SK-N-SH (cell line): Measurements from ENCODE around the gene PBX3. TPM values are rescaled to one million over a fixed set of nuclear protein-coding genes. Genes with fewer than 3 reads are reported as not detected.

Source experiments
- CTCF ChIA-PET: fragments of 300-600, 350-600 bp; formaldehyde crosslinking; extraction: SDS; loops from one replicate; lab custom pipeline; 2021; lab: Yijun Ruan, JAX
- POLR2A ChIA-PET: fragments of 350-600 bp; sonication (Branson Sonifier 250); formaldehyde crosslinking; extraction: SDS; loops from one replicate; lab custom pipeline; 2020; ENCODE audit warnings: antibody characterized with exemption, inconsistent platforms; lab: Yijun Ruan, JAX
- DNase-seq: peaks from one replicate; pipeline ENCODE4 v3.0.0; 2012
- H2AFZ ChIP-seq: fragments of 200-600 bp; sonication (generic); 2 replicates; pipeline ENCODE4 v1.8.1; 2016; ENCODE audit warnings: antibody characterized with exemption, mild to moderate bottlenecking, low read depth
- H3F3A ChIP-seq: fragments of 200-600 bp; sonication (generic); replicated peaks from 2 replicates; pipeline ENCODE3; 2016; ENCODE audit warnings: antibody characterized with exemption, mild to moderate bottlenecking; ENCODE audit not compliant: insufficient read depth
- H3K27ac ChIP-seq, 2 experiments: fragments of 200-500 bp in 1 of 2; fragments of 200-600 bp in 1 of 2; sonication (Bioruptor generic) in 1 of 2; sonication (generic), shearing (Covaris generic) in 1 of 2; 2 replicates each; pipeline versions ENCODE4 v1.5.1 to v1.6.1; 2014 to 2016; ENCODE audit warnings: low read depth in 2 of 2, inconsistent platforms in 1 of 2, low read length in 1 of 2, mild to moderate bottlenecking in 1 of 2, mixed read lengths in 1 of 2
- H3K27me3 ChIP-seq: fragments of 200-600 bp; sonication (generic), shearing (Covaris generic); 2 replicates; pipeline ENCODE4 v1.6.1; 2016; ENCODE audit warnings: mixed run types; ENCODE audit not compliant: insufficient read depth
- H3K36me3 ChIP-seq, 2 experiments: fragments of 200-500 bp in 1 of 2; fragments of 200-600 bp in 1 of 2; sonication (Bioruptor generic) in 1 of 2; sonication (generic) in 1 of 2; replicated peaks in 1 of 2; 2 replicates each; pipeline versions ENCODE3 to v1.5.1; 2014 to 2016; ENCODE audit warnings: low read length in 1 of 2, mild to moderate bottlenecking in 1 of 2; ENCODE audit not compliant: insufficient read depth in 2 of 2, control insufficient read depth in 1 of 2
- H3K4me1 ChIP-seq, 2 experiments: fragments of 200-500 bp in 1 of 2; fragments of 200-600 bp in 1 of 2; sonication (Bioruptor generic) in 1 of 2; sonication (generic), shearing (Covaris generic) in 1 of 2; 2 replicates each; pipeline versions ENCODE4 v1.5.1 to v1.6.1; 2014 to 2016; ENCODE audit warnings: low read depth in 1 of 2, low read length in 1 of 2, mixed run types in 1 of 2; ENCODE audit not compliant: insufficient read depth in 2 of 2, control insufficient read depth in 1 of 2
- H3K4me2 ChIP-seq: fragments of 200-600 bp; sonication (generic), shearing (Covaris generic); 2 replicates; pipeline ENCODE4 v1.6.1; 2017; ENCODE audit warnings: mixed run types
- H3K4me3 ChIP-seq, 2 experiments: fragments of 200-500 bp in 1 of 2; fragments of 200-600 bp in 1 of 2; sonication (Bioruptor generic) in 1 of 2; sonication (generic), shearing (Covaris generic) in 1 of 2; 2 replicates each; pipeline versions ENCODE4 v1.5.1 to v1.8.1; 2014 to 2016; ENCODE audit warnings: low read depth in 2 of 2, inconsistent platforms in 1 of 2, low read length in 1 of 2, mild to moderate bottlenecking in 1 of 2, mixed read lengths in 1 of 2, moderate library complexity in 1 of 2
- H3K79me2 ChIP-seq: fragments of 200-600 bp; sonication (generic); 2 replicates; pipeline ENCODE4 v1.8.1; 2017; ENCODE audit warnings: mild to moderate bottlenecking; ENCODE audit not compliant: insufficient read depth
- H3K9ac ChIP-seq: fragments of 200-600 bp; sonication (generic); 2 replicates; pipeline ENCODE4 v1.6.1; 2017; ENCODE audit warnings: mixed run types
- H3K9me2 ChIP-seq: fragments of 200-600 bp; sonication (generic); 2 replicates; pipeline ENCODE4 v1.6.1; 2017; ENCODE audit warnings: mixed run types
- H3K9me3 ChIP-seq: fragments of 200-600 bp; sonication (generic); 2 replicates; pipeline ENCODE4 v1.6.1; 2017; ENCODE audit warnings: mixed run types, mild to moderate bottlenecking, moderate library complexity
- H4K20me1 ChIP-seq: fragments of 200-600 bp; sonication (generic); 2 replicates; pipeline ENCODE4 v1.6.1; 2017; ENCODE audit warnings: mild to moderate bottlenecking, mixed run types; ENCODE audit not compliant: insufficient read depth
- EZH2phosphoT487 ChIP-seq: fragments of 200-600 bp; sonication (generic); IDR thresholded peaks from 2 replicates; pipeline ENCODE4 v1.6.1; 2017; ENCODE audit warnings: low read depth, mixed run types, mild to moderate bottlenecking, antibody characterized with exemption, moderate library complexity, borderline replicate concordance
- FOSL2 ChIP-seq: IDR thresholded peaks from 2 replicates; pipeline ENCODE4 v1.4.0; 2012; ENCODE audit warnings: low read depth, mild to moderate bottlenecking, moderate library complexity, borderline replicate concordance
- FOXM1 ChIP-seq: IDR thresholded peaks from 2 replicates; pipeline ENCODE4 v1.4.0; 2012; ENCODE audit warnings: low read depth, mild to moderate bottlenecking
- GABPA ChIP-seq: IDR thresholded peaks from 2 replicates; pipeline ENCODE4 v1.4.0; 2012; ENCODE audit warnings: low read depth, mild to moderate bottlenecking
- JUND ChIP-seq: IDR thresholded peaks from 2 replicates; pipeline ENCODE4 v1.4.0; 2012
- NFIC ChIP-seq: IDR thresholded peaks from 2 replicates; pipeline ENCODE4 v1.4.0; 2012; ENCODE audit warnings: borderline replicate concordance
- NRF1 ChIP-seq: IDR thresholded peaks from 2 replicates; pipeline ENCODE4 v1.6.1; 2012; ENCODE audit warnings: low read depth, mild to moderate bottlenecking, low read length
- RAD21 ChIP-seq: IDR thresholded peaks from 2 replicates; pipeline ENCODE4 v1.6.1; 2012; ENCODE audit warnings: mild to moderate bottlenecking, low read length
- RCOR1 ChIP-seq: fragments of 150-350 bp; IDR thresholded peaks from 2 replicates; pipeline ENCODE4 v1.6.1; 2017; ENCODE audit warnings: antibody characterized with exemption, low read length
- RXRA ChIP-seq: IDR thresholded peaks from 2 replicates; pipeline ENCODE4 v1.4.0; 2012; ENCODE audit warnings: low read depth, mild to moderate bottlenecking, borderline replicate concordance
- SIN3A ChIP-seq: IDR thresholded peaks from 2 replicates; pipeline ENCODE4 v1.6.1; 2012; ENCODE audit warnings: low read depth, mild to moderate bottlenecking, low read length, moderate library complexity, borderline replicate concordance
- WGBS: methylation state at CpG from one replicate; pipeline ENCODE4 v1.1.6; 2017; ENCODE audit warnings: low lambda C conversion rate; 5-methylcytosine and 5-hydroxymethylcytosine counted together
- polyA plus RNA-seq, 3 experiments: library from polyadenylated mRNA; depleted of rRNA; stranded (reverse); fragments of >200 nt; gene quantifications; 2 replicates each; pipeline ENCODE4 v1.2.3, GENCODE V29; 2012
- TF ChIP-seq, protein P1 (sequence below): fragments of 150-350 bp; IDR thresholded peaks from 2 replicates; pipeline ENCODE4 v1.6.1; 2017; ENCODE audit warnings: antibody characterized with exemption, low read length, low read depth, borderline replicate concordance
- TF ChIP-seq, protein P2 (sequence below): IDR thresholded peaks from 2 replicates; pipeline ENCODE4 v1.4.0; 2012; ENCODE audit warnings: low read depth, borderline replicate concordance
- TF ChIP-seq, protein P3 (sequence below): IDR thresholded peaks from 2 replicates; pipeline ENCODE4 v1.4.0; 2012; ENCODE audit warnings: low read depth, borderline replicate concordance
- TF ChIP-seq, protein P4 (sequence below): fragments of 200-600 bp; sonication (generic); IDR thresholded peaks from 2 replicates; pipeline ENCODE4 v1.6.1; 2017; ENCODE audit warnings: antibody characterized with exemption, mild to moderate bottlenecking, moderate library complexity
- TF ChIP-seq, protein P5 (sequence below): IDR thresholded peaks from 2 replicates; pipeline ENCODE4 v1.4.0; 2012; ENCODE audit warnings: low read depth
- TF ChIP-seq, protein P6 (sequence below): fragments of 150-350 bp; IDR thresholded peaks from 2 replicates; pipeline ENCODE4 v1.6.1; 2016; ENCODE audit warnings: mild to moderate bottlenecking, low read depth, low read length

Gene PBX3
- polyA plus RNA-seq, 1 of the 3 experiments (the other 2 are of a cell fraction), result 73.0 TPM

DNA sequence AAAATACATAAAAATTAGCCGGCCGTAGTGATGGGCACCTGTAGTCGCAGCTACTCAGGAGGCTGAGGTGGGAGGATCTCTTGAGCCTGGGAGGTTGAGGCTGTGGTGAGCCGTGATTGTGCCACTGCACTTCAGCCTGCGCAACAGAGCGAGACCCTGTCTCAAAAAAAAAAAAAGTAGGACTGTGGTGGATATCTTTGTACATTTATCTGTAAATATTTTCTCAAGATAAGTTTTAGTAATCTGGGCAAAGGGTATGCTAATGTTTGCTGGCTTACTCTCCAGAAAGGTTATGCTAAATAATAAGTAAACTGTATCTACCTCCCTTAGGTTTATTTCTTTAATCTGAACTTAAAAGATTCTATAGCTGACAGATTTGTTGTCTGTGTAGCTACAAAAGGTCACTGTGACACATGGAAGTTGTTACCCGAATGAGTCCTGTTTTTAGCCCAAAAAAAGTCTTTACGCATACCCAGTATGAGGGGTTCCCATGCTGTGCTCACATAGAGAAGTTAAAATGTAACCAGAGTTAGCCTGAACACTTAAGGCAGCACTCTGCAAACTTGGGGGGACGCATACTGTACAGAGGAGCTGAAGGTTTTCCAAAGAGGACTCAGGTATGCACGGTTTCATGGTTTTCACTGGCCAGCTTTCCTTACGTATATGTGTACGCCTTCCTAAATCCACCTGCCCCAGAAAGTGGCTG, 206.3 kb downstream of the PBX3 start:
- no peaks in the 10 kb centered on the region for H3K9me2 ChIP-seq
- H4K20me1 ChIP-seq, result no peaks in the 10 kb centered on the region
- peaks cover 28 to 32% of the 10 kb centered on the region in 2 experiments for H3K36me3 ChIP-seq
- no peak overlapping the region for H3K4me3 ChIP-seq
- H3K79me2 ChIP-seq, result peaks cover 17% of the 10 kb centered on the region
- no peaks in the 10 kb centered on the region for H3K27me3 ChIP-seq
- no peak overlapping the region for H3K27ac ChIP-seq
- no peak overlapping the region for H3K9ac ChIP-seq
- DNase-seq, result no peak
- TF ChIP-seq SIN3A, result no peak
- TF ChIP-seq, protein P1, sequence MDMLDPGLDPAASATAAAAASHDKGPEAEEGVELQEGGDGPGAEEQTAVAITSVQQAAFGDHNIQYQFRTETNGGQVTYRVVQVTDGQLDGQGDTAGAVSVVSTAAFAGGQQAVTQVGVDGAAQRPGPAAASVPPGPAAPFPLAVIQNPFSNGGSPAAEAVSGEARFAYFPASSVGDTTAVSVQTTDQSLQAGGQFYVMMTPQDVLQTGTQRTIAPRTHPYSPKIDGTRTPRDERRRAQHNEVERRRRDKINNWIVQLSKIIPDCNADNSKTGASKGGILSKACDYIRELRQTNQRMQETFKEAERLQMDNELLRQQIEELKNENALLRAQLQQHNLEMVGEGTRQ, result no peak
- H3K4me2 ChIP-seq, result no peak overlapping the region
- no peaks in the 10 kb centered on the region for H3K9me3 ChIP-seq
- no peak overlapping the region for H2AFZ ChIP-seq
- CTCF ChIA-PET, result interaction anchor here (2.5 kb wide), 1 partner anchor 11 kb away, joined by 6 read pairs; no protein-coding TSS in a partner anchor
- H3F3A ChIP-seq, result peaks cover 6% of the 10 kb centered on the region
- WGBS, result 92% methylated on average over 12 of the region's 12 CpGs
- H3K4me1 ChIP-seq, result peaks cover 0 to 23% of the 10 kb centered on the region in 2 experiments; a peak in 2 of 4 replicates
- POLR2A ChIA-PET, result interaction anchor here (0.6 kb wide), 1 partner anchor 11 kb away, joined by 3 read pairs; no protein-coding TSS in a partner anchor

DNA sequence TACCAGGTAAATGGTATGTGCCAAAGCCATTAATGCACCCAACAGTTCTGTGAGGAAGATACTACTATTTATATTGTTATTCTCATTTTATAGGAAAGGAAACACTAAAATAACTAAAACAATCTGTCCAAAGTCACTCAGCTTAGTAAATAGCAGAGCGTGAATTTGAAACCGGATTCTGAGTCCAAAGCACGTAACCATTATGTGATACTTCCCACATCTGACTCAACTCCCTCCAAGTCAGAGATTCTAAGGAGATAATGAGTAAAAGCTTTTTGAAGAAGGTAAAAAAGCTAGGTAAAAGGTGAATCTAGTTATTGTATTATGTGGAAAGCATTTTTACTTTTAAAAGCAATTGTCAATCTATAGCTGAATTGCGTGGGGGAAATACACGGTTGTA, 208.9 kb downstream of the PBX3 start:
- no peak overlapping the region for H2AFZ ChIP-seq
- H3K27ac ChIP-seq, result peak overlapping the region in 1 of 2 experiments; percentile 16; a peak in 2 of 4 replicates
- H3K4me1 ChIP-seq, result peaks cover 0 to 19% of the 10 kb centered on the region in 2 experiments; a peak in 2 of 4 replicates
- no peak overlapping the region for H3K4me3 ChIP-seq
- H3K36me3 ChIP-seq, result peaks cover 38 to 49% of the 10 kb centered on the region in 2 experiments
- POLR2A ChIA-PET, result no interaction called here
- peaks cover 23% of the 10 kb centered on the region for H3K79me2 ChIP-seq
- TF ChIP-seq, protein P2, sequence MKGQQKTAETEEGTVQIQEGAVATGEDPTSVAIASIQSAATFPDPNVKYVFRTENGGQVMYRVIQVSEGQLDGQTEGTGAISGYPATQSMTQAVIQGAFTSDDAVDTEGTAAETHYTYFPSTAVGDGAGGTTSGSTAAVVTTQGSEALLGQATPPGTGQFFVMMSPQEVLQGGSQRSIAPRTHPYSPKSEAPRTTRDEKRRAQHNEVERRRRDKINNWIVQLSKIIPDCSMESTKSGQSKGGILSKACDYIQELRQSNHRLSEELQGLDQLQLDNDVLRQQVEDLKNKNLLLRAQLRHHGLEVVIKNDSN, result no peak
- TF ChIP-seq RXRA (no peak), RAD21 (no peak), RCOR1 (no peak), NFIC (no peak), GABPA (no peak), JUND (no peak), EZH2phosphoT487 (no peak), FOSL2 (no peak), NRF1 (no peak), FOXM1 (no peak)
- TF ChIP-seq, protein P3, sequence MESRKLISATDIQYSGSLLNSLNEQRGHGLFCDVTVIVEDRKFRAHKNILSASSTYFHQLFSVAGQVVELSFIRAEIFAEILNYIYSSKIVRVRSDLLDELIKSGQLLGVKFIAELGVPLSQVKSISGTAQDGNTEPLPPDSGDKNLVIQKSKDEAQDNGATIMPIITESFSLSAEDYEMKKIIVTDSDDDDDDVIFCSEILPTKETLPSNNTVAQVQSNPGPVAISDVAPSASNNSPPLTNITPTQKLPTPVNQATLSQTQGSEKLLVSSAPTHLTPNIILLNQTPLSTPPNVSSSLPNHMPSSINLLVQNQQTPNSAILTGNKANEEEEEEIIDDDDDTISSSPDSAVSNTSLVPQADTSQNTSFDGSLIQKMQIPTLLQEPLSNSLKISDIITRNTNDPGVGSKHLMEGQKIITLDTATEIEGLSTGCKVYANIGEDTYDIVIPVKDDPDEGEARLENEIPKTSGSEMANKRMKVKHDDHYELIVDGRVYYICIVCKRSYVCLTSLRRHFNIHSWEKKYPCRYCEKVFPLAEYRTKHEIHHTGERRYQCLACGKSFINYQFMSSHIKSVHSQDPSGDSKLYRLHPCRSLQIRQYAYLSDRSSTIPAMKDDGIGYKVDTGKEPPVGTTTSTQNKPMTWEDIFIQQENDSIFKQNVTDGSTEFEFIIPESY, result no peak
- TF ChIP-seq, protein P4, sequence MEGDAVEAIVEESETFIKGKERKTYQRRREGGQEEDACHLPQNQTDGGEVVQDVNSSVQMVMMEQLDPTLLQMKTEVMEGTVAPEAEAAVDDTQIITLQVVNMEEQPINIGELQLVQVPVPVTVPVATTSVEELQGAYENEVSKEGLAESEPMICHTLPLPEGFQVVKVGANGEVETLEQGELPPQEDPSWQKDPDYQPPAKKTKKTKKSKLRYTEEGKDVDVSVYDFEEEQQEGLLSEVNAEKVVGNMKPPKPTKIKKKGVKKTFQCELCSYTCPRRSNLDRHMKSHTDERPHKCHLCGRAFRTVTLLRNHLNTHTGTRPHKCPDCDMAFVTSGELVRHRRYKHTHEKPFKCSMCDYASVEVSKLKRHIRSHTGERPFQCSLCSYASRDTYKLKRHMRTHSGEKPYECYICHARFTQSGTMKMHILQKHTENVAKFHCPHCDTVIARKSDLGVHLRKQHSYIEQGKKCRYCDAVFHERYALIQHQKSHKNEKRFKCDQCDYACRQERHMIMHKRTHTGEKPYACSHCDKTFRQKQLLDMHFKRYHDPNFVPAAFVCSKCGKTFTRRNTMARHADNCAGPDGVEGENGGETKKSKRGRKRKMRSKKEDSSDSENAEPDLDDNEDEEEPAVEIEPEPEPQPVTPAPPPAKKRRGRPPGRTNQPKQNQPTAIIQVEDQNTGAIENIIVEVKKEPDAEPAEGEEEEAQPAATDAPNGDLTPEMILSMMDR, result no peak
- TF ChIP-seq, protein P1, result no peak
- TF ChIP-seq, protein P5, sequence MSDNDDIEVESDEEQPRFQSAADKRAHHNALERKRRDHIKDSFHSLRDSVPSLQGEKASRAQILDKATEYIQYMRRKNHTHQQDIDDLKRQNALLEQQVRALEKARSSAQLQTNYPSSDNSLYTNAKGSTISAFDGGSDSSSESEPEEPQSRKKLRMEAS, result no peak
- TF ChIP-seq, protein P6, sequence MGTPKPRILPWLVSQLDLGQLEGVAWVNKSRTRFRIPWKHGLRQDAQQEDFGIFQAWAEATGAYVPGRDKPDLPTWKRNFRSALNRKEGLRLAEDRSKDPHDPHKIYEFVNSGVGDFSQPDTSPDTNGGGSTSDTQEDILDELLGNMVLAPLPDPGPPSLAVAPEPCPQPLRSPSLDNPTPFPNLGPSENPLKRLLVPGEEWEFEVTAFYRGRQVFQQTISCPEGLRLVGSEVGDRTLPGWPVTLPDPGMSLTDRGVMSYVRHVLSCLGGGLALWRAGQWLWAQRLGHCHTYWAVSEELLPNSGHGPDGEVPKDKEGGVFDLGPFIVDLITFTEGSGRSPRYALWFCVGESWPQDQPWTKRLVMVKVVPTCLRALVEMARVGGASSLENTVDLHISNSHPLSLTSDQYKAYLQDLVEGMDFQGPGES, result no peak
- TF ChIP-seq, all 33 proteins: peak for 0
- Histone ChIP-seq H3K27me3 (no peaks in the 10 kb centered on the region), H3F3A (peaks cover 6% of the 10 kb centered on the region), H3K9me3 (no peaks in the 10 kb centered on the region), H4K20me1 (no peaks in the 10 kb centered on the region), H3K9ac (no peak overlapping the region), H3K4me2 (no peak overlapping the region), H3K9me2 (no peaks in the 10 kb centered on the region)
- WGBS, result 96% methylated on average over 5 of the region's 5 CpGs
- CTCF ChIA-PET, result interaction anchor here (0.6 to 1.5 kb wide), 5 partner anchors 9 to 48 kb away, joined by 3 to 4 read pairs (median 3); no protein-coding TSS in a partner anchor
- DNase-seq, result no peak
